H1 (cell line): ENCODE results near the gene PROK2. TPM values are rescaled to one million over a fixed set of nuclear protein-coding genes. Genes with fewer than 3 reads are reported as not detected.

Source experiments
- KDM1A ChIP-seq: fragments of 200-600, 300-600 bp; sonication (generic); IDR thresholded peaks from 2 replicates; pipeline ENCODE4 v1.7.1; 2016; ENCODE audit warnings: mild to moderate bottlenecking, low read length, borderline replicate concordance
- TAF1 ChIP-seq: IDR thresholded peaks from 2 replicates; pipeline ENCODE4 v1.6.1; 2011; ENCODE audit warnings: mild to moderate bottlenecking, low read depth, low read length
- TAF7 ChIP-seq: optimal IDR thresholded peaks from 2 replicates; pipeline ENCODE3; 2011; ENCODE audit warnings: low read depth, mild to moderate bottlenecking, inconsistent platforms, low read length, moderate library complexity, borderline replicate concordance
- polyA plus RNA-seq, 7 experiments: library from polyadenylated mRNA; depleted of rRNA in 3 of 7; stranded (reverse) in 5 of 7; unstranded in 2 of 7; fragments of >200 nt in 5 of 7; fragments of 200-250 nt in 2 of 7; gene quantifications; 1 replicate in 5 of 7; 2 replicates in 1 of 7; 4 replicates in 1 of 7; pipeline versions ENCODE4 v1.2.1 to v1.2.3, GENCODE V29; 2011 to 2013; ENCODE audit warnings: missing spikeins in 2 of 7, mixed read lengths in 2 of 7
- total RNA-seq: library from RNA; stranded (reverse); fragmentation: NEBNext Ultra II Directional; extraction: Animal tissue kit (Norgen Biotek cat#: 25700); gene quantifications from 2 replicates; pipeline ENCODE4 v1.2.1, GENCODE V29; 2021

Gene PROK2
- total and polyA plus RNA-seq, 2 of the 8 experiments (the other 6 are each of a cell fraction or from before 2014, with no cell fraction given) = 0.50 to 1.8 TPM

- no peak for TF ChIP-seq TAF7
- no peak for TF ChIP-seq TAF1
- TF ChIP-seq KDM1A = no peak
- TF ChIP-seq, all 59 proteins: peak for 0
Measured at GRCh38 chr3:71724171-71724453, 60.8 kb downstream of the PROK2 start (continued).
